AG09319 (cell line): ENCODE data around the gene KLK2.
"Not testable (repeated sequence)": the region's sequence is repeated elsewhere in the genome, so short reads cannot be mapped to it uniquely, and the experiment has no call there.

Experiments used
- DNase-seq: peaks from one replicate; pipeline ENCODE4 v3.0.0-alpha.2; 2010; ENCODE audit warnings: low read depth; ENCODE audit errors: extremely low read depth
- CTCF ChIP-seq: IDR thresholded peaks from 2 replicates; pipeline ENCODE4 v1.5.1; 2011; ENCODE audit warnings: low read depth, mild to moderate bottlenecking, inconsistent platforms, low read length, moderate library complexity

Gene KLK2

GRCh38 chr19:50880241-50880640, 7.0 kb downstream of the KLK2 start:
- no peak for TF ChIP-seq CTCF
- no peak for DNase-seq

DNA sequence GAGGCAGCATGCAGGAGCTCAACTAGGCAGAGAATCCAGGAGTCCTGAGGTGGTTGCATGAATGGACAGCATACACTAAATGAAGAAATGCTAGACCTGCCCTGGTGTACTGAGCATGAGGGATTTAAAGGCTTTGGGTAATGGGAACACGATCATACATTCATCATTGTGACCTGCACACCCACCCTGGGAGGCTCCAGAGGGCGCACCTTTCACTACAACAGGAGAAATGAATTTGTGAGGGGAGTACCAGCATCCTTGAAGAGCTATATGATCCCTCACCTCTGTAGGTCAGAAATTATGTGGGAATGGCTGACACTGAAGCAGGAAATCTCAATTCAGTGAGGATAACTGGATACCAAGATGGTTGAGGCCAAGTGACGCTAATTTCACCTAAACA, 8.9 kb downstream of the KLK2 start:
- TF ChIP-seq CTCF: no peak
- DNase-seq: no peak

DNA sequence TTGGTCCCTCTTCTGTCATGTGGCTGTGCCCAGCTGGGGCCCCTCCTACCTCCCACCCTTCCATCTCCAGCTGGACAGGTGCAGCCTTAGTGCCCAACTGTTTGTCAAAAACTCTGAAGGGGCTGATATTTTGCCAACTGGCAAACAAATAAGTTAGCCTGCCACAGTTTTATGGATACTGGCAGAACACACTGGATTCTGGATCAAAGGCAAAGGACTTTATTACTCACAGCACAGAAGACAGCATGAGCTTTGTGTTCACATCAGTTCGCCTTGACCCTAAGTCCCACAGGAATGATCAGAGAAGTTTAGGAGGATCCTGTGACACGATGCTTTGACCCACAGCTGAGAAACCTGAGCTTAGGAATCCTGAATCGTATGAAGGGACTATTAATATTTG, 16.4 kb downstream of the KLK2 start:
- no peak for DNase-seq
- TF ChIP-seq CTCF: no peak

DNA sequence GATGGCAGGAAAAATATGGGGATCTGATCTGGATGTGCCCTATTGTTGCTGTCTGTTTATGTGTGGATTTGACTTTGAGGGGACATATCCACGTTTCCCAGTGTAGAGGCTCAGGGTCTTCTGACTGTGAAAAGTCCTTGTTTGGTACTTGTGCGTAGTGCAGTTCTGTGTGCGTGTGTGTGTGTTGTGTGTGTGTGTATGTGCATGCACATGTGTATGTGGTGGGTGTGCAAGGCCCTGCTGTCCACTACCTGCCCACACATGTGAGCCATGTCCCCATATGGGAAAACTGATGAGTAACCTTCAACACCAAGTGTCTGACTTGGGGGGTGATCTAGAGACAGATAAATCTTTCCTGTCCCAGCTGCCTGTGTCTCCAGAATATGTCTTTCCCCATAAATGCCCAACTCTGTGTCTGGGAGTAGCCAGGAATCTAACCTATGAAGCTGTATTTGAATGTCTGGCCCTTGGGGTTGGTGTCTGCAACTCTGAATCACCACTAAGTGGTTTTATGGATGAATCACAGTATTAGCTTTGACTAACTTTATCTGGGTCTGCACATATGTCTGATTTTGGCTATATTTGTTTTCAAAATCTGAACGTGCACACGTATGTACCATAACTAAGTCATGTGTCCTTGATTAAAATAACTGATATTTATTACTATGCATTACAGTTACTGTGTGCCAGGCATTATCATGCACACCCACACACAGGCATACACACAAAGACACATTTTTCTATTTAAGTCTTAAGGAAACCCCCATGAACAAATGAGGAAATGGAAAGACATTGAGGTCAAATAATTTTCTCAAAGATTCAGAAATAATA, 17.4 kb downstream of the KLK2 start:
- no peak for DNase-seq
- no peak for TF ChIP-seq CTCF

GRCh38 chr19:50891253-50891625, 18.0 kb downstream of the KLK2 start:
- no peak for TF ChIP-seq CTCF
- DNase-seq: no peak

GRCh38 chr19:50893047-50893736, 20.0 kb downstream of the KLK2 start:
- no peak for TF ChIP-seq CTCF
- DNase-seq: no peak

- DNase-seq: no peak
- no peak for TF ChIP-seq CTCF
Measured at GRCh38 chr19:50894478-50895356, 21.5 kb downstream of the KLK2 start.

DNA sequence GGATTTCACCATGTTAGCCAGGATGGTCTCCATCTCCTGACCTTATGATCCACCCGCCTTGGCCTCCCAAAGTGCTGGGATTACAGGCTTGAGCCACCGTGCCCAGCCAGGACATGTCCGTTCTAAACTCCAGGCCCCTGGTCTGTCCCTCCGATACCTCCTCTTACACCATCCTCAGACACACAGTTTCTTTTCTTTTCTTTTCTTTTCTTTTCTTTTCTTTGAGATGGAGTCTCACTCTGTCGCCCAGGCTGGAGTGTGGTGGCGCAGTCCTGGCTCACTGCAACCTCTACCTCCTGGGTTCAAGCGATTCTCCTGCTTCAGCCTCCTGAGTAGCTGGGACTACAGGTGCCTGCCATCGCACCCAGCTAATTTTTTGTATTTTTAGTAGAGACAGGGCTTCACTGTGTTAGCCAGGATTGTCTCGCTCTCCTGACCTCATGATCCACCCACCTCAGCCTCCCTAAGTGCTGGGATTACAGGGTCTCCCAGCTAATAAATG, 22.9 kb downstream of the KLK2 start:
- not testable (repeated sequence) for DNase-seq
